HCT116 (cell line): ENCODE data around the gene PLB1. TPM values are rescaled to one million over a fixed set of nuclear protein-coding genes. Genes with fewer than 3 reads are reported as not detected.

Experiments used
- ATAC-seq: fragments of 200-7000 bp; cut with Tn5 transposase; 2 replicates; pipeline ENCODE4 v1.9.1; 2020; ENCODE audit warnings: mild to moderate bottlenecking, moderate library complexity
- BruUV-seq: library from RNA; stranded (reverse); fragments of 400-500 nt; replicated peaks from 2 replicates; lab custom pipeline; 2021; lab: Mats Ljungman, UMichigan
- CTCF ChIA-PET: fragments of 300-600 bp; sonication (Branson Sonifier 250); formaldehyde crosslinking; loops from one replicate; lab custom pipeline; 2021; ENCODE audit warnings: antibody characterized with exemption; lab: Charles Lee
- POLR2A ChIA-PET: fragments of 300-600, 350-600 bp; sonication (Branson Sonifier 250); formaldehyde crosslinking; loops from one replicate; lab custom pipeline; 2021; ENCODE audit warnings: antibody characterized with exemption; lab: Charles Lee
- RAD21 ChIA-PET, 2 experiments: fragments of 300-600 bp; sonication (Branson Sonifier 250); formaldehyde crosslinking; loops; one replicate each; lab custom pipeline; 2023; ENCODE audit warnings: low total read pairs in 2 of 2; ENCODE audit not compliant: uncharacterized antibody in 2 of 2, unreplicated experiment in 2 of 2, low non-redundant PET in 1 of 2; lab: Charles Lee
- DNase-seq: peaks from one replicate; pipeline ENCODE4 v3.0.0-alpha.2; 2010; ENCODE audit warnings: low read depth, low spot score
- H2AFZ ChIP-seq: fragments of 200-600 bp; shearing (Covaris generic), sonication (generic); 2 replicates; pipeline ENCODE4 v1.6.1; 2017; ENCODE audit warnings: low read depth, mixed run types, mixed read lengths, antibody characterized with exemption, low read length; ENCODE audit not compliant: poor library complexity, severe bottlenecking
- H3K27ac ChIP-seq: 2 replicates; pipeline ENCODE4 v1.5.1; 2012; ENCODE audit warnings: low read depth, low read length
- H3K27me3 ChIP-seq: fragments of 200-600 bp; sonication (generic); 2 replicates; pipeline ENCODE4 v1.6.1; 2016; ENCODE audit warnings: mixed run types, low read length, mixed read lengths; ENCODE audit not compliant: insufficient read depth
- H3K36me3 ChIP-seq, 2 experiments: fragments of 200-500 bp in 1 of 2; fragments of 200-600 bp in 1 of 2; sonication (Bioruptor generic) in 1 of 2; sonication (generic) in 1 of 2; 2 replicates each; pipeline versions ENCODE4 v1.5.1 to v1.6.1; 2014 to 2016; ENCODE audit warnings: low read length in 2 of 2, inconsistent platforms in 1 of 2, mixed read lengths in 1 of 2, mixed run types in 1 of 2; ENCODE audit not compliant: insufficient read depth in 2 of 2, control insufficient read depth in 1 of 2
- H3K4me1 ChIP-seq, 2 experiments: fragments of 200-600 bp in 1 of 2; sonication (generic) in 1 of 2; 2 replicates each; pipeline versions ENCODE4 v1.5.1 to v1.6.1; 2012 to 2017; ENCODE audit warnings: low read length in 2 of 2, inconsistent platforms in 1 of 2, mild to moderate bottlenecking in 1 of 2, mixed read lengths in 1 of 2, mixed run types in 1 of 2, moderate library complexity in 1 of 2; ENCODE audit not compliant: insufficient read depth in 2 of 2, control insufficient read depth in 1 of 2
- H3K4me2 ChIP-seq: fragments of 200-600 bp; sonication (generic); 2 replicates; pipeline ENCODE4 v1.6.1; 2017; ENCODE audit warnings: mixed run types, low read length, mixed read lengths
- H3K4me3 ChIP-seq, 2 experiments: fragments of 200-600 bp in 1 of 2; sonication (generic) in 1 of 2; replicated peaks in 1 of 2; 2 replicates each; pipeline ENCODE4 v1.5.1; 2011 to 2016; ENCODE audit warnings: low read length in 2 of 2, control low read depth in 1 of 2, low read depth in 1 of 2, mild to moderate bottlenecking in 1 of 2, mixed read lengths in 1 of 2, mixed run types in 1 of 2
- H3K79me2 ChIP-seq: fragments of 200-600 bp; sonication (generic); 2 replicates; pipeline ENCODE4 v1.6.1; 2017; ENCODE audit warnings: mild to moderate bottlenecking, mixed run types, low read length, moderate library complexity, mixed read lengths; ENCODE audit not compliant: insufficient read depth
- H3K9ac ChIP-seq: fragments of 200-600 bp; sonication (generic); 2 replicates; pipeline ENCODE4 v1.6.1; 2016; ENCODE audit warnings: low read length, mixed read lengths
- H3K9me2 ChIP-seq: fragments of 200-600 bp; sonication (generic), shearing (Covaris generic); 2 replicates; pipeline ENCODE4 v1.6.1; 2017; ENCODE audit warnings: mixed run types, mild to moderate bottlenecking, moderate library complexity; ENCODE audit not compliant: insufficient read depth
- H3K9me3 ChIP-seq, 2 experiments: fragments of 200-500 bp in 1 of 2; fragments of 200-600 bp in 1 of 2; sonication (Bioruptor generic) in 1 of 2; sonication (generic) in 1 of 2; 2 replicates each; pipeline ENCODE4 v1.6.1; 2014 to 2017; ENCODE audit warnings: low read length in 2 of 2, mixed read lengths in 2 of 2, inconsistent platforms in 1 of 2, low read depth in 1 of 2, mild to moderate bottlenecking in 1 of 2, mixed run types in 1 of 2, moderate library complexity in 1 of 2; ENCODE audit not compliant: control insufficient read depth in 1 of 2, insufficient read depth in 1 of 2
- H4K20me1 ChIP-seq: fragments of 200-600 bp; sonication (generic), shearing (Covaris generic); 2 replicates; pipeline ENCODE4 v1.6.1; 2017; ENCODE audit warnings: mixed run types, mild to moderate bottlenecking, moderate library complexity; ENCODE audit not compliant: insufficient read depth
- ATF3 ChIP-seq: IDR thresholded peaks from 2 replicates; pipeline ENCODE4 v1.6.1; 2012
- CTCF ChIP-seq, 3 experiments: fragments of 200-600 bp in 1 of 3; sonication (generic) in 1 of 3; IDR thresholded peaks in 2 of 3; conservative IDR thresholded peaks in 1 of 3; 2 replicates each; pipeline ENCODE4 v1.5.1; 2012 to 2017; ENCODE audit warnings: low read depth in 2 of 3, low read length in 2 of 3, antibody characterized with exemption in 1 of 3, borderline replicate concordance in 1 of 3, control low read depth in 1 of 3, mild to moderate bottlenecking in 1 of 3, mixed read lengths in 1 of 3, mixed run types in 1 of 3, moderate library complexity in 1 of 3; ENCODE audit not compliant: insufficient read depth in 1 of 3
- ELF1 ChIP-seq: IDR thresholded peaks from 2 replicates; pipeline ENCODE4 v1.6.1; 2012; ENCODE audit warnings: low read depth, borderline replicate concordance
- EZH2 ChIP-seq: fragments of 200-600 bp; sonication (generic); IDR thresholded peaks from 2 replicates; pipeline ENCODE4 v1.6.1; 2017; ENCODE audit warnings: antibody characterized with exemption, mixed run types
- EZH2phosphoT487 ChIP-seq: fragments of 200-600 bp; IDR thresholded peaks from 2 replicates; pipeline ENCODE4 v1.6.1; 2018; ENCODE audit warnings: antibody characterized with exemption, borderline replicate concordance
- FOSL1 ChIP-seq: IDR thresholded peaks from 2 replicates; pipeline ENCODE4 v1.6.1; 2012; ENCODE audit warnings: low read depth
- JUND ChIP-seq: IDR thresholded peaks from 2 replicates; pipeline ENCODE4 v1.6.1; 2012
- POLR2A ChIP-seq: IDR thresholded peaks from 2 replicates; pipeline ENCODE4 v1.7.0; 2011; ENCODE audit warnings: borderline replicate concordance; ENCODE audit not compliant: insufficient read depth, insufficient read length; ENCODE audit errors: extremely low read depth
- POLR2AphosphoS5 ChIP-seq: IDR thresholded peaks from 2 replicates; pipeline ENCODE4 v1.6.1; 2011; ENCODE audit warnings: mild to moderate bottlenecking, low read depth, low read length, moderate library complexity
- REST ChIP-seq: IDR thresholded peaks from 2 replicates; pipeline ENCODE4 v1.6.1; 2012; ENCODE audit warnings: low read depth
- SP1 ChIP-seq: IDR thresholded peaks from 2 replicates; pipeline ENCODE4 v1.6.1; 2012; ENCODE audit warnings: low read depth
- SRF ChIP-seq: IDR thresholded peaks from 2 replicates; pipeline ENCODE4 v1.6.1; 2012; ENCODE audit warnings: low read depth
- TCF7L2 ChIP-seq: IDR thresholded peaks from 2 replicates; pipeline ENCODE4 v1.7.0; 2011; ENCODE audit warnings: borderline replicate concordance, inconsistent platforms; ENCODE audit not compliant: insufficient read depth, insufficient read length; ENCODE audit errors: extremely low read depth
- YY1 ChIP-seq: IDR thresholded peaks from 2 replicates; pipeline ENCODE4 v1.6.1; 2011; ENCODE audit warnings: low read length, low read depth, moderate library complexity, mild to moderate bottlenecking; ENCODE audit not compliant: insufficient replicate concordance; ENCODE audit errors: extremely low read depth
- ZBTB33 ChIP-seq: IDR thresholded peaks from 2 replicates; pipeline ENCODE4 v1.6.1; 2011; ENCODE audit warnings: mild to moderate bottlenecking, low read length, moderate library complexity; ENCODE audit not compliant: insufficient replicate concordance; ENCODE audit errors: extremely low read depth
- ZFX ChIP-seq: fragments of 450-650 bp; IDR thresholded peaks from 2 replicates; pipeline ENCODE4 v1.6.1; 2017
- ZNF274 ChIP-seq: fragments of 200-500 bp; sonication (Bioruptor generic); IDR thresholded peaks from 2 replicates; pipeline ENCODE4 v1.6.1; 2014; ENCODE audit warnings: mild to moderate bottlenecking, low read depth, low read length, inconsistent platforms
- intact Hi-C: fragments of 100-400 bp; cut with micrococcal nuclease; formaldehyde crosslinking; loops from 2 replicates; pipeline ENCODE4 v1.10.0; 2022
- total RNA-seq: library from RNA; stranded (reverse); gene quantifications from one replicate; pipeline ENCODE4 v1.2.1, GENCODE V29; 2021; ENCODE audit not compliant: unreplicated experiment

PLB1 gene
- total RNA-seq, 1 experiment from 2014 or later, result 0.49 TPM

- CTCF ChIA-PET, result no interaction called here
- RAD21 ChIA-PET, result no interaction called here
- TF ChIP-seq TCF7L2 (no peak), ZNF274 (no peak), SP1 (no peak), ZFX (no peak), POLR2A (no peak), ATF3 (no peak), EZH2 (no peak), EZH2phosphoT487 (no peak), YY1 (no peak), SRF (no peak), REST (no peak), FOSL1 (no peak), CTCF (IDR thresholded peaks at IDR 0.05 in 2 of 3, conservative IDR thresholded peaks at IDR 0.05 in 1 of 3; ENCODE audit: borderline replicate concordance in 1 of 3, insufficient read depth in 1 of 3, low read depth in 2 of 3, low read length in 2 of 3) (no peak), POLR2AphosphoS5 (no peak), JUND (no peak), ZBTB33 (no peak), ELF1 (no peak)
- TF ChIP-seq, all 23 proteins: peak for 0
Observed at GRCh38 chr2:28666496-28667184, 170.8 kb downstream of the PLB1 start.

More at GRCh38 chr2:28666496-28667184, 170.8 kb downstream of the PLB1 start:
- no TSS peak for BruUV-seq
- Histone ChIP-seq H3K27ac (no peak overlapping the region), H3K9me2 (no peaks in the 10 kb centered on the region), H3K36me3 (no peaks in the 10 kb centered on the region), H3K4me3 (no peak overlapping the region), H3K27me3 (no peaks in the 10 kb centered on the region), H3K4me2 (no peak overlapping the region), H3K9me3 (no peaks in the 10 kb centered on the region), H3K79me2 (no peaks in the 10 kb centered on the region), H2AFZ (no peak overlapping the region), H3K9ac (no peak overlapping the region), H4K20me1 (no peaks in the 10 kb centered on the region), H3K4me1 (peaks cover 10 to 15% of the 10 kb centered on the region in 2 experiments; a peak in 3 of 4 replicates)
- intact Hi-C loops, result no loop called here
- ATAC-seq (no peak), DNase-seq (no peak)
- POLR2A ChIA-PET, result no interaction called here
